HCT116 (cell line): Measurements from ENCODE around the gene GALM. TPM values are rescaled to one million over a fixed set of nuclear protein-coding genes. Genes with fewer than 3 reads are reported as not detected.

Experiments
- ATAC-seq: fragments of 200-7000 bp; cut with Tn5 transposase; 2 replicates; pipeline ENCODE4 v1.9.1; 2020; ENCODE audit warnings: mild to moderate bottlenecking, moderate library complexity
- BruUV-seq: library from RNA; stranded (reverse); fragments of 400-500 nt; replicated peaks from 2 replicates; lab custom pipeline; 2021; lab: Mats Ljungman, UMichigan
- CTCF ChIA-PET: fragments of 300-600 bp; sonication (Branson Sonifier 250); formaldehyde crosslinking; loops from one replicate; lab custom pipeline; 2021; ENCODE audit warnings: antibody characterized with exemption; lab: Charles Lee
- POLR2A ChIA-PET: fragments of 300-600, 350-600 bp; sonication (Branson Sonifier 250); formaldehyde crosslinking; loops from one replicate; lab custom pipeline; 2021; ENCODE audit warnings: antibody characterized with exemption; lab: Charles Lee
- RAD21 ChIA-PET, 2 experiments: fragments of 300-600 bp; sonication (Branson Sonifier 250); formaldehyde crosslinking; loops; one replicate each; lab custom pipeline; 2023; ENCODE audit warnings: low total read pairs in 2 of 2; ENCODE audit not compliant: uncharacterized antibody in 2 of 2, unreplicated experiment in 2 of 2, low non-redundant PET in 1 of 2; lab: Charles Lee
- DNase-seq: peaks from one replicate; pipeline ENCODE4 v3.0.0-alpha.2; 2010; ENCODE audit warnings: low read depth, low spot score
- H2AFZ ChIP-seq: fragments of 200-600 bp; shearing (Covaris generic), sonication (generic); 2 replicates; pipeline ENCODE4 v1.6.1; 2017; ENCODE audit warnings: low read depth, mixed run types, mixed read lengths, antibody characterized with exemption, low read length; ENCODE audit not compliant: poor library complexity, severe bottlenecking
- H3K27ac ChIP-seq: 2 replicates; pipeline ENCODE4 v1.5.1; 2012; ENCODE audit warnings: low read depth, low read length
- H3K27me3 ChIP-seq: fragments of 200-600 bp; sonication (generic); 2 replicates; pipeline ENCODE4 v1.6.1; 2016; ENCODE audit warnings: mixed run types, low read length, mixed read lengths; ENCODE audit not compliant: insufficient read depth
- H3K36me3 ChIP-seq, 2 experiments: fragments of 200-500 bp in 1 of 2; fragments of 200-600 bp in 1 of 2; sonication (Bioruptor generic) in 1 of 2; sonication (generic) in 1 of 2; 2 replicates each; pipeline versions ENCODE4 v1.5.1 to v1.6.1; 2014 to 2016; ENCODE audit warnings: low read length in 2 of 2, inconsistent platforms in 1 of 2, mixed read lengths in 1 of 2, mixed run types in 1 of 2; ENCODE audit not compliant: insufficient read depth in 2 of 2, control insufficient read depth in 1 of 2
- H3K4me1 ChIP-seq, 2 experiments: fragments of 200-600 bp in 1 of 2; sonication (generic) in 1 of 2; 2 replicates each; pipeline versions ENCODE4 v1.5.1 to v1.6.1; 2012 to 2017; ENCODE audit warnings: low read length in 2 of 2, inconsistent platforms in 1 of 2, mild to moderate bottlenecking in 1 of 2, mixed read lengths in 1 of 2, mixed run types in 1 of 2, moderate library complexity in 1 of 2; ENCODE audit not compliant: insufficient read depth in 2 of 2, control insufficient read depth in 1 of 2
- H3K4me2 ChIP-seq: fragments of 200-600 bp; sonication (generic); 2 replicates; pipeline ENCODE4 v1.6.1; 2017; ENCODE audit warnings: mixed run types, low read length, mixed read lengths
- H3K4me3 ChIP-seq, 2 experiments: fragments of 200-600 bp in 1 of 2; sonication (generic) in 1 of 2; replicated peaks in 1 of 2; 2 replicates each; pipeline ENCODE4 v1.5.1; 2011 to 2016; ENCODE audit warnings: low read length in 2 of 2, control low read depth in 1 of 2, low read depth in 1 of 2, mild to moderate bottlenecking in 1 of 2, mixed read lengths in 1 of 2, mixed run types in 1 of 2
- H3K79me2 ChIP-seq: fragments of 200-600 bp; sonication (generic); 2 replicates; pipeline ENCODE4 v1.6.1; 2017; ENCODE audit warnings: mild to moderate bottlenecking, mixed run types, low read length, moderate library complexity, mixed read lengths; ENCODE audit not compliant: insufficient read depth
- H3K9ac ChIP-seq: fragments of 200-600 bp; sonication (generic); 2 replicates; pipeline ENCODE4 v1.6.1; 2016; ENCODE audit warnings: low read length, mixed read lengths
- H3K9me2 ChIP-seq: fragments of 200-600 bp; sonication (generic), shearing (Covaris generic); 2 replicates; pipeline ENCODE4 v1.6.1; 2017; ENCODE audit warnings: mixed run types, mild to moderate bottlenecking, moderate library complexity; ENCODE audit not compliant: insufficient read depth
- H3K9me3 ChIP-seq, 2 experiments: fragments of 200-500 bp in 1 of 2; fragments of 200-600 bp in 1 of 2; sonication (Bioruptor generic) in 1 of 2; sonication (generic) in 1 of 2; 2 replicates each; pipeline ENCODE4 v1.6.1; 2014 to 2017; ENCODE audit warnings: low read length in 2 of 2, mixed read lengths in 2 of 2, inconsistent platforms in 1 of 2, low read depth in 1 of 2, mild to moderate bottlenecking in 1 of 2, mixed run types in 1 of 2, moderate library complexity in 1 of 2; ENCODE audit not compliant: control insufficient read depth in 1 of 2, insufficient read depth in 1 of 2
- H4K20me1 ChIP-seq: fragments of 200-600 bp; sonication (generic), shearing (Covaris generic); 2 replicates; pipeline ENCODE4 v1.6.1; 2017; ENCODE audit warnings: mixed run types, mild to moderate bottlenecking, moderate library complexity; ENCODE audit not compliant: insufficient read depth
- ATF3 ChIP-seq: IDR thresholded peaks from 2 replicates; pipeline ENCODE4 v1.6.1; 2012
- CEBPB ChIP-seq: IDR thresholded peaks from 2 replicates; pipeline ENCODE4 v1.6.1; 2012; ENCODE audit warnings: low read depth
- EGR1 ChIP-seq: IDR thresholded peaks from 2 replicates; pipeline ENCODE4 v1.6.1; 2012; ENCODE audit warnings: low read depth
- ELF1 ChIP-seq: IDR thresholded peaks from 2 replicates; pipeline ENCODE4 v1.6.1; 2012; ENCODE audit warnings: low read depth, borderline replicate concordance
- EZH2 ChIP-seq: fragments of 200-600 bp; sonication (generic); IDR thresholded peaks from 2 replicates; pipeline ENCODE4 v1.6.1; 2017; ENCODE audit warnings: antibody characterized with exemption, mixed run types
- EZH2phosphoT487 ChIP-seq: fragments of 200-600 bp; IDR thresholded peaks from 2 replicates; pipeline ENCODE4 v1.6.1; 2018; ENCODE audit warnings: antibody characterized with exemption, borderline replicate concordance
- JUND ChIP-seq: IDR thresholded peaks from 2 replicates; pipeline ENCODE4 v1.6.1; 2012
- POLR2A ChIP-seq: IDR thresholded peaks from 2 replicates; pipeline ENCODE4 v1.7.0; 2011; ENCODE audit warnings: borderline replicate concordance; ENCODE audit not compliant: insufficient read depth, insufficient read length; ENCODE audit errors: extremely low read depth
- POLR2AphosphoS5 ChIP-seq: IDR thresholded peaks from 2 replicates; pipeline ENCODE4 v1.6.1; 2011; ENCODE audit warnings: mild to moderate bottlenecking, low read depth, low read length, moderate library complexity
- RAD21 ChIP-seq: IDR thresholded peaks from 2 replicates; pipeline ENCODE4 v1.6.1; 2012; ENCODE audit warnings: low read depth, mild to moderate bottlenecking
- SIN3A ChIP-seq: IDR thresholded peaks from 2 replicates; pipeline ENCODE4 v1.6.1; 2012; ENCODE audit warnings: low read depth
- SP1 ChIP-seq: IDR thresholded peaks from 2 replicates; pipeline ENCODE4 v1.6.1; 2012; ENCODE audit warnings: low read depth
- SRF ChIP-seq: IDR thresholded peaks from 2 replicates; pipeline ENCODE4 v1.6.1; 2012; ENCODE audit warnings: low read depth
- TCF7L2 ChIP-seq: IDR thresholded peaks from 2 replicates; pipeline ENCODE4 v1.7.0; 2011; ENCODE audit warnings: borderline replicate concordance, inconsistent platforms; ENCODE audit not compliant: insufficient read depth, insufficient read length; ENCODE audit errors: extremely low read depth
- YY1 ChIP-seq: IDR thresholded peaks from 2 replicates; pipeline ENCODE4 v1.6.1; 2011; ENCODE audit warnings: low read length, low read depth, moderate library complexity, mild to moderate bottlenecking; ENCODE audit not compliant: insufficient replicate concordance; ENCODE audit errors: extremely low read depth
- ZNF274 ChIP-seq: fragments of 200-500 bp; sonication (Bioruptor generic); IDR thresholded peaks from 2 replicates; pipeline ENCODE4 v1.6.1; 2014; ENCODE audit warnings: mild to moderate bottlenecking, low read depth, low read length, inconsistent platforms
- intact Hi-C: fragments of 100-400 bp; cut with micrococcal nuclease; formaldehyde crosslinking; loops from 2 replicates; pipeline ENCODE4 v1.10.0; 2022
- total RNA-seq: library from RNA; stranded (reverse); gene quantifications from one replicate; pipeline ENCODE4 v1.2.1, GENCODE V29; 2021; ENCODE audit not compliant: unreplicated experiment
- TF ChIP-seq, protein P1 (sequence below): IDR thresholded peaks from 2 replicates; pipeline ENCODE4 v1.6.1; 2012
- TF ChIP-seq, protein P2 (sequence below), 3 experiments: fragments of 200-600 bp in 1 of 3; sonication (generic) in 1 of 3; IDR thresholded peaks in 2 of 3; conservative IDR thresholded peaks in 1 of 3; 2 replicates each; pipeline ENCODE4 v1.5.1; 2012 to 2017; ENCODE audit warnings: low read depth in 2 of 3, low read length in 2 of 3, antibody characterized with exemption in 1 of 3, borderline replicate concordance in 1 of 3, control low read depth in 1 of 3, mild to moderate bottlenecking in 1 of 3, mixed read lengths in 1 of 3, mixed run types in 1 of 3, moderate library complexity in 1 of 3; ENCODE audit not compliant: insufficient read depth in 1 of 3

GALM gene
- total RNA-seq, 1 experiment from 2014 or later = 10.2 TPM

DNA sequence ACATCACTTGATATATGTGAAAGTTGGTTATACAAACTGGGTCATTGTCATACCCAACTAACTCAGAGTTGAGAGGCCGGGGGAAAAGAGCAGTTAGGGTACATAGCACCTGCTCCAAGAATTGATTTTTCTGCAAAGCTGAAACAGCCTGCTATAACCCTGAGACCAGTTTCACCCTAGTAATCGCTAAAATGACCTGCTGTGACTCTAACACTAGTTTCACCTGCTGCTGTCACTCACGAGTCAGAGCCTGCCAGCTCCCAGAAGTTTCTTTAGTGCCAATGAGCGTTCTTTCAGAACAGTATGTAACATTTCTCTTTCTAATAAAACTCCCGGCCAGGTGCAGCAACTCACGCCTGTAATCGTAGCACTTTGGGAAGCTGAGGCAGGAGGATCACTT is 57.3 kb downstream of the GALM start:
- Histone ChIP-seq H3K9ac (no peak overlapping the region), H4K20me1 (no peaks in the 10 kb centered on the region), H3K4me2 (no peak overlapping the region), H3K27me3 (no peaks in the 10 kb centered on the region), H3K79me2 (no peaks in the 10 kb centered on the region), H2AFZ (no peak overlapping the region), H3K4me3 (no peak overlapping the region), H3K9me2 (no peaks in the 10 kb centered on the region), H3K27ac (no peak overlapping the region), H3K36me3 (no peaks in the 10 kb centered on the region), H3K9me3 (peaks cover 0 to 7% of the 10 kb centered on the region in 2 experiments; a peak in 1 of 4 replicates), H3K4me1 (peaks cover 20 to 23% of the 10 kb centered on the region in 2 experiments; a peak in 3 of 4 replicates)
- no TSS peak for BruUV-seq
- ChIA-PET POLR2A (interaction anchor here (1.0 kb wide), 1 partner anchor 28 kb away, joined by 3 read pairs; the partner anchor contains the start of gene SRSF7), CTCF (interaction anchor here (0.7 kb wide), 1 partner anchor 142 kb away, joined by 3 read pairs; no protein-coding TSS in a partner anchor), RAD21 (no interaction called here)
- no peak for DNase-seq
- no peak for ATAC-seq
- intact Hi-C loops = loop anchor here (10.0 kb wide), 1 partner anchor 738 kb away; no protein-coding TSS in a partner anchor
- TF ChIP-seq SIN3A = no peak
- TF ChIP-seq, protein P1, sequence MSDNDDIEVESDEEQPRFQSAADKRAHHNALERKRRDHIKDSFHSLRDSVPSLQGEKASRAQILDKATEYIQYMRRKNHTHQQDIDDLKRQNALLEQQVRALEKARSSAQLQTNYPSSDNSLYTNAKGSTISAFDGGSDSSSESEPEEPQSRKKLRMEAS = no peak
- no peak for TF ChIP-seq EZH2phosphoT487
- no peak for TF ChIP-seq SRF
- no peak for TF ChIP-seq JUND
- no peak for TF ChIP-seq ATF3
- no peak for TF ChIP-seq ELF1
- TF ChIP-seq EZH2 = no peak
- no peak for TF ChIP-seq RAD21

DNA sequence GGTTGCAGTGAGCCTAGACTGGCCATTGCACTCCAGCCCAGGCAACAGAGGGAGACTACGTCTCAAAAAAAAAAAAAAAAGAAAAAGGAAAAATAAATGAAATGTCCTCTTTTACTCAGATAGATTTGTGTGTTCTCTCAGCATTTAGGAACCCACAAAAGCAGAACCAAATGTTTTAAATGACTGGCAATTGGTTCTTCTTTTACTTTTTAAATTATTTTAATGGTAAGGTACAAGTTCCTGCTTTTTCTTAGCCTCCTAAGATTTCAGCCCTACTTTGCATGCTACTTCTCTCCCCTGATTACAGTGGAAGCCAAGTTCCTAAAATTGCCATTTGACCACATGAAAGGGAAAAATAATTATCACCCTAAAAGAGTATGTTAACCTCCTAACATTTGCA is 61.7 kb downstream of the GALM start:
- ChIA-PET POLR2A (no interaction called here), RAD21 (no interaction called here)
- intact Hi-C loops = loop anchor here (2.0 to 10.0 kb wide), 4 partner anchors 125 to 743 kb away; partner anchors contain the start of gene HNRNPLL
- TF ChIP-seq RAD21 (no peak), EZH2phosphoT487 (no peak), SRF (no peak), EGR1 (no peak), ELF1 (no peak), POLR2AphosphoS5 (no peak), TCF7L2 (no peak), SP1 (no peak), ZNF274 (no peak), CEBPB (no peak), JUND (no peak), POLR2A (no peak), ATF3 (no peak), YY1 (no peak)
- TF ChIP-seq, protein P2, sequence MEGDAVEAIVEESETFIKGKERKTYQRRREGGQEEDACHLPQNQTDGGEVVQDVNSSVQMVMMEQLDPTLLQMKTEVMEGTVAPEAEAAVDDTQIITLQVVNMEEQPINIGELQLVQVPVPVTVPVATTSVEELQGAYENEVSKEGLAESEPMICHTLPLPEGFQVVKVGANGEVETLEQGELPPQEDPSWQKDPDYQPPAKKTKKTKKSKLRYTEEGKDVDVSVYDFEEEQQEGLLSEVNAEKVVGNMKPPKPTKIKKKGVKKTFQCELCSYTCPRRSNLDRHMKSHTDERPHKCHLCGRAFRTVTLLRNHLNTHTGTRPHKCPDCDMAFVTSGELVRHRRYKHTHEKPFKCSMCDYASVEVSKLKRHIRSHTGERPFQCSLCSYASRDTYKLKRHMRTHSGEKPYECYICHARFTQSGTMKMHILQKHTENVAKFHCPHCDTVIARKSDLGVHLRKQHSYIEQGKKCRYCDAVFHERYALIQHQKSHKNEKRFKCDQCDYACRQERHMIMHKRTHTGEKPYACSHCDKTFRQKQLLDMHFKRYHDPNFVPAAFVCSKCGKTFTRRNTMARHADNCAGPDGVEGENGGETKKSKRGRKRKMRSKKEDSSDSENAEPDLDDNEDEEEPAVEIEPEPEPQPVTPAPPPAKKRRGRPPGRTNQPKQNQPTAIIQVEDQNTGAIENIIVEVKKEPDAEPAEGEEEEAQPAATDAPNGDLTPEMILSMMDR (IDR thresholded peaks at IDR 0.05 in 2 of 3, conservative IDR thresholded peaks at IDR 0.05 in 1 of 3; ENCODE audit: borderline replicate concordance in 1 of 3, insufficient read depth in 1 of 3, low read depth in 2 of 3, low read length in 2 of 3) = no peak
- TF ChIP-seq, protein P1 = no peak

More for the DNA sequence above, 61.7 kb downstream of the GALM start:
- no TSS peak for BruUV-seq
- Histone ChIP-seq H3K27ac (no peak overlapping the region), H3K4me2 (no peak overlapping the region), H3K9ac (no peak overlapping the region), H4K20me1 (no peaks in the 10 kb centered on the region), H3K4me3 (no peak overlapping the region), H3K79me2 (no peaks in the 10 kb centered on the region), H3K4me1 (0 out of 4 replicates have a peak, but pooled peaks cover 0 to 2% of the 10 kb centered on the region in 2 experiments), H3K36me3 (peaks cover 0 to 3% of the 10 kb centered on the region in 2 experiments; a peak in 1 of 4 replicates), H3K9me3 (no peaks in the 10 kb centered on the region), H2AFZ (no peak overlapping the region), H3K27me3 (no peaks in the 10 kb centered on the region), H3K9me2 (no peaks in the 10 kb centered on the region)
- DNase-seq (no peak), ATAC-seq (no peak)
- CTCF ChIA-PET = interaction anchor here (1.1 kb wide), 1 partner anchor 146 kb away, joined by 3 read pairs; no protein-coding TSS in a partner anchor
